ENCODE results near the gene ABCA7.
"Not testable (repeated sequence)": the region's sequence is repeated elsewhere in the genome, so short reads cannot be mapped to it uniquely, and the experiment has no call there.

Gene ABCA7

GRCh38 chr19:1017115-1017905 lies 22.6 kb upstream of the ABCA7 start:
- no peak for DNase-seq (ENCODE audit: low read depth in 2 of 2)

GRCh38 chr19:1017906-1018305 lies 22.0 kb upstream of the ABCA7 start:
- DNase-seq (ENCODE audit: low read depth in 2 of 2) = no peak

- no peak for DNase-seq (ENCODE audit: low read depth in 2 of 2)
These were observed 21.5 kb upstream of the ABCA7 start for GRCh38 chr19:1018393-1018792.

GRCh38 chr19:1018932-1019615 lies 20.8 kb upstream of the ABCA7 start:
- no peak for DNase-seq (ENCODE audit: low read depth in 2 of 2)

GRCh38 chr19:1019616-1019961 lies 20.3 kb upstream of the ABCA7 start:
- DNase-seq (ENCODE audit: low read depth in 2 of 2) = no peak

- no peak for DNase-seq (ENCODE audit: low read depth in 2 of 2)
These were observed 19.7 kb upstream of the ABCA7 start for GRCh38 chr19:1019980-1020867.

- peak; percentile 95 to 96 for DNase-seq (ENCODE audit: low read depth in 2 of 2)
These were observed 19.0 kb upstream of the ABCA7 start, which contains the start of gene TMEM259 for GRCh38 chr19:1020868-1021425. Gene TMEM259, minus strand, starts transcription at chr19:1021123. Its CDS starts 127 bp downstream, at chr19:1020996.

GRCh38 chr19:1023883-1024188 lies 16.1 kb upstream of the ABCA7 start:
- DNase-seq (ENCODE audit: low read depth in 2 of 2) = not testable (repeated sequence)

- not testable (repeated sequence) for DNase-seq (ENCODE audit: low read depth in 2 of 2)
These were observed 14.8 kb upstream of the ABCA7 start for GRCh38 chr19:1025080-1025479.

- peak in 1 of 2 donors; percentile 61 for DNase-seq (ENCODE audit: low read depth in 2 of 2)
These were observed 13.7 kb upstream of the ABCA7 start, which contains the start of gene CNN2 for GRCh38 chr19:1025960-1026782. Gene CNN2, plus strand, starts transcription at chr19:1026608. Its CDS starts 54 bp downstream, at chr19:1026662.

- no peak for DNase-seq (ENCODE audit: low read depth in 2 of 2)
These were observed 12.9 kb upstream of the ABCA7 start for GRCh38 chr19:1026783-1027649.

- no peak for DNase-seq (ENCODE audit: low read depth in 2 of 2)
These were observed 12.3 kb upstream of the ABCA7 start for GRCh38 chr19:1027650-1028061.

- DNase-seq (ENCODE audit: low read depth in 2 of 2) = no peak
These were observed 11.6 kb upstream of the ABCA7 start for GRCh38 chr19:1028062-1028926.

GRCh38 chr19:1032264-1032867 lies 7.5 kb upstream of the ABCA7 start:
- DNase-seq (ENCODE audit: low read depth in 2 of 2) = no peak

- no peak for DNase-seq (ENCODE audit: low read depth in 2 of 2)
These were observed 3.8 kb upstream of the ABCA7 start for GRCh38 chr19:1035998-1036621.

- DNase-seq (ENCODE audit: low read depth in 2 of 2) = no peak
These were observed 2.3 kb upstream of the ABCA7 start for GRCh38 chr19:1037621-1038064.

- DNase-seq (ENCODE audit: low read depth in 2 of 2) = no peak
These were observed 795 bp upstream of the ABCA7 start for GRCh38 chr19:1038978-1039645.
